Upper lobe of right lung (tissue), 1 donor: ENCODE data around the gene KRT6B. TPM values are rescaled to one million over a fixed set of nuclear protein-coding genes. Genes with fewer than 3 reads are reported as not detected.
"Not testable (repeated sequence)": the region's sequence is repeated elsewhere in the genome, so short reads cannot be mapped to it uniquely, and the experiment has no call there.

ENCODE experiments used
- ATAC-seq: fragments of 200-7000 bp; cut with Tn5 transposase; one replicate; pipeline ENCODE4 v1.9.1; 2020; ENCODE audit warnings: mild to moderate bottlenecking, moderate library complexity
- DNase-seq: peaks from one replicate; pipeline ENCODE4 v3.0.0-alpha.2; 2020
- H3K27ac ChIP-seq: fragments of 200-600 bp; one replicate; pipeline ENCODE4 v1.8.0; 2022
- H3K27me3 ChIP-seq: fragments of 200-600 bp; one replicate; pipeline ENCODE4 v1.8.0; 2022; ENCODE audit warnings: mild to moderate bottlenecking
- H3K36me3 ChIP-seq: fragments of 200-600 bp; one replicate; pipeline ENCODE4 v1.8.0; 2022
- H3K4me1 ChIP-seq: fragments of 200-600 bp; one replicate; pipeline ENCODE4 v1.8.0; 2022
- H3K4me3 ChIP-seq: fragments of 200-600 bp; one replicate; pipeline ENCODE4 v1.8.0; 2022; ENCODE audit warnings: mild to moderate bottlenecking
- H3K9me3 ChIP-seq: fragments of 200-600 bp; one replicate; pipeline ENCODE4 v1.8.0; 2022
- intact Hi-C: fragments of 100-400 bp; cut with DNase I; formaldehyde crosslinking; loops from one replicate; pipeline ENCODE4 v1.11.0; 2022
- long read RNA-seq: library from polyadenylated mRNA; unstranded; transcript quantifications from one replicate; pipeline ENCODE4 v2.0.0, GENCODE V29; 2021
- total RNA-seq: library from RNA; stranded (reverse); fragmentation: NEBNext Ultra II Directional; extraction: Animal tissue kit (Norgen Biotek cat#: 25700); gene quantifications from one replicate; pipeline ENCODE4 v1.2.1, GENCODE V29; 2021
- TF ChIP-seq, protein P1 (sequence below): fragments of 200-600 bp; IDR thresholded peaks from one replicate; pipeline ENCODE4 v1.8.0; 2022; ENCODE audit warnings: antibody characterized with exemption
- donor health status: DM: no; HTN: yes; CAD: no; lungs with severe emphysema.

The KRT6B gene
- not detected for total RNA-seq
- long read RNA-seq = 0 reads

- ATAC-seq = no peak
- Histone ChIP-seq H3K4me1 (no peaks in the 10 kb centered on the region), H3K9me3 (no peaks in the 10 kb centered on the region), H3K27ac (no peak within 1 kb of the TSS), H3K4me3 (no peak within 1 kb of the TSS), H3K36me3 (no peaks in the 10 kb centered on the region), H3K27me3 (no peaks in the 10 kb centered on the region)
- TF ChIP-seq, protein P1, sequence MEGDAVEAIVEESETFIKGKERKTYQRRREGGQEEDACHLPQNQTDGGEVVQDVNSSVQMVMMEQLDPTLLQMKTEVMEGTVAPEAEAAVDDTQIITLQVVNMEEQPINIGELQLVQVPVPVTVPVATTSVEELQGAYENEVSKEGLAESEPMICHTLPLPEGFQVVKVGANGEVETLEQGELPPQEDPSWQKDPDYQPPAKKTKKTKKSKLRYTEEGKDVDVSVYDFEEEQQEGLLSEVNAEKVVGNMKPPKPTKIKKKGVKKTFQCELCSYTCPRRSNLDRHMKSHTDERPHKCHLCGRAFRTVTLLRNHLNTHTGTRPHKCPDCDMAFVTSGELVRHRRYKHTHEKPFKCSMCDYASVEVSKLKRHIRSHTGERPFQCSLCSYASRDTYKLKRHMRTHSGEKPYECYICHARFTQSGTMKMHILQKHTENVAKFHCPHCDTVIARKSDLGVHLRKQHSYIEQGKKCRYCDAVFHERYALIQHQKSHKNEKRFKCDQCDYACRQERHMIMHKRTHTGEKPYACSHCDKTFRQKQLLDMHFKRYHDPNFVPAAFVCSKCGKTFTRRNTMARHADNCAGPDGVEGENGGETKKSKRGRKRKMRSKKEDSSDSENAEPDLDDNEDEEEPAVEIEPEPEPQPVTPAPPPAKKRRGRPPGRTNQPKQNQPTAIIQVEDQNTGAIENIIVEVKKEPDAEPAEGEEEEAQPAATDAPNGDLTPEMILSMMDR = no peak
- intact Hi-C loops = no loop called here
- no peak for DNase-seq
These were observed at the start of gene KRT6B for GRCh38 chr12:52452101-52452500. Gene KRT6B, minus strand, starts transcription at chr12:52452146. Its CDS starts 68 bp downstream, at chr12:52452078.

DNA sequence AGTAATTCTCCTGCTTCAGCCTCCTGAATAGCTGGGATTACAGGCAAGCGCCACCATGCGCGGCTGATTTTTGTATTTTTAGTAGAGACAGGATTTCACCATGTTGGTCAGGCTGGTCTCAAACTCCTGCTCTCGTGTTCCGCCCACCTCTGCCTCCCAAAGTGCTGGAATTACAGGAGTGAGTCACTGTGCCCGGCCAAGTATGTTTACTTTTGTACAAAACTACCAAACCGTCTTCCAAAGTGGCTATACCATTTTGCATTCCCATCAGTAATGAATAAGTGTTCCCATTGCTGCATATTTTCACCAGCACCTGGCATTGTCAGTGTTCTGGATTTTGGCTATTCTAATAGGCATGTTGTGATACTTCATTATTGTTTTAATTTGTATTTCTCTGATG is 49.5 kb upstream of the KRT6B start:
- no peak overlapping the region for H3K27ac ChIP-seq
- peaks cover 14% of the 10 kb centered on the region for H3K27me3 ChIP-seq
- no peaks in the 10 kb centered on the region for H3K36me3 ChIP-seq
- DNase-seq = no peak
- no peaks in the 10 kb centered on the region for H3K9me3 ChIP-seq
- H3K4me3 ChIP-seq = no peak overlapping the region
- TF ChIP-seq, protein P1 = no peak
- no peak for ATAC-seq
- intact Hi-C loops = no loop called here
- H3K4me1 ChIP-seq = no peaks in the 10 kb centered on the region

DNA sequence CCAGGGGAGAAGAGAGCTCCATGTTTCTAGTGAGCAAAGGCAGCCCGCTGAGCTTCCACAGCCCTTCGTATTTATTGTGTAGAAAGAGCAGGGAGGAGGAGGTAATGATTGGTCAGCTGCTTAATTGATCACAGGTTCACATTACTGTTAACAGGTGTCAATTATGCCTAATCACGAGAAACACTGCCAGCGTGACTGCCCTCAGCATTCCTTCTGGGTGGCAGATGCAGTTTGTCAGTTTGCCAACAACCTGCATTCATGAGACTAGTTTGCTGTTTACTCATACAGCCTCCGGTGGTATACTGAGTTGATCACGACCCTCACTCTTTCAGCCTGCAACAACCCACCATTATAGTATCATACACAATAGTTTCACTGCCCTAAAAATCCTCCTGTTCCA is 48.6 kb upstream of the KRT6B start:
- H3K4me3 ChIP-seq, H3K36me3 ChIP-seq, DNase-seq, H3K4me1 ChIP-seq, H3K27ac ChIP-seq, intact Hi-C loops, H3K9me3 ChIP-seq, H3K27me3 ChIP-seq, ATAC-seq: not testable (repeated sequence)

DNA sequence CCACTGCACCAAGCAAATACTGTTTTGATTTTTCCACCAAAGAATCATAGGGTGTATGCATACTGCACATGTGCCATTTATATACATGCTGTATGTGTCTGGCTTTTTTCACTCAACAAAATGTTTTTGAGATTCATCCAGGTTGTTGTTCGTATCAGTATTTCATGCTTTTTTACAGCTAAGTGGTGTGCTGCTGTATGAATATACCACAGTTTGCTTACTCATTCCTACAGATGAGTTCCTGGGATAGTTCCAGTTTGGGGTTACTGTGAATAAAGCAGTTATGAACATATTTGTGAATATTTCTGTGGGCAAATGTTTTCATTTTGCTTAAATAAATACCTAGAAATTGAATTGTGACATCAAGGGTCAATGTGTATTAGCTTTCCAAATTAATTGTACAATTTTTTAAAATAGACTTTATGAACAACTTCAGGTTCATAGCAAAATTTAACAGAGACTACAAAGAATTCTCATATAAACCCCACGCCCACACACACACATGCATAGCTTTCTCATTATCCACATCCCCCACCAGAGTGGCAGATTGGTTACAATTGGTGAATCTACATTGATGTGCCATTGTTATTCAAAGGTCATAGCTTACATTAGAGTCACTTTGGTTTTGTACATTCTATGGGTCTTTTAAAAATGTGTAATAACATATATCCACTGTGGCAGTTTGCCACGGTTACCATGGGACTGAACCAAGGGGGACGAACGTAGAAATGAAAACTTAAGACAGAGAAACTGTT is 48.0 kb upstream of the KRT6B start:
- TF ChIP-seq, protein P1 = no peak
- Histone ChIP-seq H3K4me3 (no peak overlapping the region), H3K9me3 (no peaks in the 10 kb centered on the region), H3K27me3 (peaks cover 4% of the 10 kb centered on the region), H3K27ac (no peak overlapping the region), H3K4me1 (peaks cover 8% of the 10 kb centered on the region), H3K36me3 (no peaks in the 10 kb centered on the region)
- intact Hi-C loops = no loop called here
- DNase-seq (no peak), ATAC-seq (no peak)

DNA sequence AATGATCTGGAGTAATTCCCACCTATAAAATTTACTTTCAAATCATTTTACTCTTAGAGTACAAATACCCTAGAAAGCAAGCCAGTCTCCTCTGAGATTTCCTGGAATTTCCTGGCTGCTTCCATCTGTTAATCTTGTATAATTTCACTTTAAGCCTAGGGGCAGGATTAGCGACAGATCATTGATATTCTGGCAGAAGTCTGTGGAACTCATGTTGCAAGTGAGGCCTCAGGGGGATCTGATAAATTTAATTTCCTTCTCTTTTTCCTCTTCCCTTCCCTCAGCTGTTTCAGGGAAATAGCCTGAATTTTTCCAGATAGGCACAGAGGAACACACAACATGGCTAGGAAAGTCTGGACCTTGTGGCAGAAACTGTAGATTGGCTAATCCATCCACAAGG is 47.0 kb upstream of the KRT6B start:
- H3K27me3 ChIP-seq = peaks cover 3% of the 10 kb centered on the region
- TF ChIP-seq, protein P1 = no peak
- H3K27ac ChIP-seq = no peak overlapping the region
- intact Hi-C loops = no loop called here
- no peaks in the 10 kb centered on the region for H3K9me3 ChIP-seq
- no peak for DNase-seq
- ATAC-seq = no peak
- H3K4me3 ChIP-seq = no peak overlapping the region
- H3K4me1 ChIP-seq = peaks cover 19% of the 10 kb centered on the region
- no peaks in the 10 kb centered on the region for H3K36me3 ChIP-seq

GRCh38 chr12:52497975-52498374 is 46.0 kb upstream of the KRT6B start:
- Histone ChIP-seq H3K36me3 (no peaks in the 10 kb centered on the region), H3K4me1 (peaks cover 25% of the 10 kb centered on the region), H3K4me3 (no peak overlapping the region), H3K27ac (no peak overlapping the region), H3K9me3 (no peaks in the 10 kb centered on the region), H3K27me3 (peaks cover 3% of the 10 kb centered on the region)
- ATAC-seq = no peak
- DNase-seq = no peak
- TF ChIP-seq, protein P1 = no peak
- intact Hi-C loops = no loop called here
